ENCODE data around the gene SLC39A8. TPM values are rescaled to one million over a fixed set of nuclear protein-coding genes. Genes with fewer than 3 reads are reported as not detected.

Gene SLC39A8
- total RNA-seq, 1 donor from 2014 or later: 12.5 TPM

- no peak for DNase-seq (ENCODE audit: low read depth, low spot score)
These were observed 4.1 kb downstream of the SLC39A8 start for GRCh38 chr4:102341201-102341600.

- DNase-seq (ENCODE audit: low read depth, low spot score): no peak
These were observed 6.3 kb downstream of the SLC39A8 start for GRCh38 chr4:102339018-102339417.

- DNase-seq (ENCODE audit: low read depth, low spot score): no peak
These were observed 6.9 kb downstream of the SLC39A8 start for GRCh38 chr4:102338405-102338804.

GRCh38 chr4:102335616-102336015, 9.7 kb downstream of the SLC39A8 start:
- no peak for DNase-seq (ENCODE audit: low read depth, low spot score)

GRCh38 chr4:102334624-102335023, 10.7 kb downstream of the SLC39A8 start:
- DNase-seq (ENCODE audit: low read depth, low spot score): no peak

GRCh38 chr4:102333787-102334186, 11.5 kb downstream of the SLC39A8 start:
- DNase-seq (ENCODE audit: low read depth, low spot score): no peak

- DNase-seq (ENCODE audit: low read depth, low spot score): no peak
These were observed 17.2 kb downstream of the SLC39A8 start for GRCh38 chr4:102328045-102328444.

GRCh38 chr4:102326951-102327350, 18.3 kb downstream of the SLC39A8 start:
- DNase-seq (ENCODE audit: low read depth, low spot score): no peak

GRCh38 chr4:102324730-102325129, 20.6 kb downstream of the SLC39A8 start:
- no peak for DNase-seq (ENCODE audit: low read depth, low spot score)

- DNase-seq (ENCODE audit: low read depth, low spot score): no peak
These were observed 22.5 kb downstream of the SLC39A8 start for GRCh38 chr4:102322736-102323135.

- no peak for DNase-seq (ENCODE audit: low read depth, low spot score)
These were observed 23.9 kb downstream of the SLC39A8 start for GRCh38 chr4:102321260-102321995.

- no peak for DNase-seq (ENCODE audit: low read depth, low spot score)
These were observed 25.7 kb downstream of the SLC39A8 start for GRCh38 chr4:102319594-102319993.

GRCh38 chr4:102318526-102318925, 26.8 kb downstream of the SLC39A8 start:
- DNase-seq (ENCODE audit: low read depth, low spot score): no peak

- no peak for DNase-seq (ENCODE audit: low read depth, low spot score)
These were observed 27.2 kb downstream of the SLC39A8 start for GRCh38 chr4:102318105-102318504.

GRCh38 chr4:102317459-102317858, 27.8 kb downstream of the SLC39A8 start:
- no peak for DNase-seq (ENCODE audit: low read depth, low spot score)

GRCh38 chr4:102316585-102316984, 28.7 kb downstream of the SLC39A8 start:
- DNase-seq (ENCODE audit: low read depth, low spot score): no peak

- no peak for DNase-seq (ENCODE audit: low read depth, low spot score)
These were observed 29.8 kb downstream of the SLC39A8 start for GRCh38 chr4:102315532-102315931.

- DNase-seq (ENCODE audit: low read depth, low spot score): no peak
These were observed 32.9 kb downstream of the SLC39A8 start for GRCh38 chr4:102312417-102312816.

- DNase-seq (ENCODE audit: low read depth, low spot score): no peak
These were observed 33.4 kb downstream of the SLC39A8 start for GRCh38 chr4:102311912-102312311.

- DNase-seq (ENCODE audit: low read depth, low spot score): no peak
These were observed 33.9 kb downstream of the SLC39A8 start for GRCh38 chr4:102311407-102311806.

GRCh38 chr4:102308032-102308799, 37.1 kb downstream of the SLC39A8 start:
- DNase-seq (ENCODE audit: low read depth, low spot score): no peak

- DNase-seq (ENCODE audit: low read depth, low spot score): no peak
These were observed 39.6 kb downstream of the SLC39A8 start for GRCh38 chr4:102305666-102306065.

- DNase-seq (ENCODE audit: low read depth, low spot score): no peak
These were observed 42.5 kb downstream of the SLC39A8 start for GRCh38 chr4:102302762-102303161.

Data from pulmonary artery endothelial cell (primary cell).